Liver (tissue), 3 donors: ENCODE data around the gene IRF2.
"Not testable (repeated sequence)": the region's sequence is repeated elsewhere in the genome, so short reads cannot be mapped to it uniquely, and the experiment has no call there.

Experiments
- CTCF ChIP-seq: fragments of 150-350 bp; IDR thresholded peaks from 2 replicates; pipeline ENCODE4 v1.5.1; 2017; ENCODE audit warnings: improper control_type of control experiment, low read depth, low read length; ENCODE audit not compliant: missing input control
- EGR1 ChIP-seq, 2 donors: IDR thresholded peaks; 2 replicates each; pipeline ENCODE4 v1.6.1; 2016 to 2018; ENCODE audit warnings: antibody characterized with exemption in 2 of 2, low read depth in 2 of 2
- MAX ChIP-seq: IDR thresholded peaks from 2 replicates; pipeline ENCODE4 v1.6.1; 2016; ENCODE audit warnings: antibody characterized with exemption
- RAD21 ChIP-seq, 2 donors: IDR thresholded peaks; 2 replicates each; pipeline ENCODE4 v1.6.1; 2016; ENCODE audit warnings: antibody characterized with exemption in 2 of 2, mild to moderate bottlenecking in 2 of 2
- SP1 ChIP-seq: IDR thresholded peaks from 2 replicates; pipeline ENCODE4 v1.6.1; 2018; ENCODE audit warnings: antibody characterized with exemption, mild to moderate bottlenecking
- donor health status: healthy.
- donor health status: healthy.

GRCh38 chr4:184380214-184380613 is 94.1 kb downstream of the IRF2 start:
- TF ChIP-seq CTCF; MAX; SP1; EGR1 (IDR thresholded peaks at IDR 0.05; ENCODE audit: low read depth in 2 of 2); RAD21 (IDR thresholded peaks at IDR 0.05): not testable (repeated sequence)
